22Rv1 (cell line): ENCODE measurements around the gene PTGR3.

ENCODE experiments used
- ZFX ChIP-seq: fragments of 450-650 bp; IDR thresholded peaks from 2 replicates; pipeline ENCODE4 v1.6.1; 2017; ENCODE audit warnings: antibody characterized with exemption, borderline replicate concordance
- TF ChIP-seq, protein P1 (sequence below): fragments of 450-650 bp; IDR thresholded peaks from 2 replicates; pipeline ENCODE4 v1.5.1; 2017; ENCODE audit warnings: mild to moderate bottlenecking

DNA sequence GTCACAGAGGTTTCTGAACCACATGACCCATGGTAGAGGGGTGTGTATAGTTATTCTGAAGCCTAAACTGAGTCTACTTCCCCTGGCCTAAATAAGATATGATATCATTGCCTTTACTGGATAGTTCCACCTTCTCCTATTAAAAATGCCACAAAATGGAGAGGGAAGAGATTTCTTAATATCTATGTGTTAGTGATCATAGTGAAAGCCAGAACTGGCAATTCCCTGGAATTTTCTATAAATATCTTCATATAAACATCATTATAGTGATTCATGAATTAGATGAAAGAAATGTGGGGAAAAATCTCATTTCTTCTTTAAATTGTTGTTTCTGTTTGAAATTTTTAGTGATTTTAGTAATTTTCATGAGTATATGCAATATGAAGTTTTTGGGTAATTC is 47.4 kb upstream of the PTGR3 start:
- TF ChIP-seq, protein P1, sequence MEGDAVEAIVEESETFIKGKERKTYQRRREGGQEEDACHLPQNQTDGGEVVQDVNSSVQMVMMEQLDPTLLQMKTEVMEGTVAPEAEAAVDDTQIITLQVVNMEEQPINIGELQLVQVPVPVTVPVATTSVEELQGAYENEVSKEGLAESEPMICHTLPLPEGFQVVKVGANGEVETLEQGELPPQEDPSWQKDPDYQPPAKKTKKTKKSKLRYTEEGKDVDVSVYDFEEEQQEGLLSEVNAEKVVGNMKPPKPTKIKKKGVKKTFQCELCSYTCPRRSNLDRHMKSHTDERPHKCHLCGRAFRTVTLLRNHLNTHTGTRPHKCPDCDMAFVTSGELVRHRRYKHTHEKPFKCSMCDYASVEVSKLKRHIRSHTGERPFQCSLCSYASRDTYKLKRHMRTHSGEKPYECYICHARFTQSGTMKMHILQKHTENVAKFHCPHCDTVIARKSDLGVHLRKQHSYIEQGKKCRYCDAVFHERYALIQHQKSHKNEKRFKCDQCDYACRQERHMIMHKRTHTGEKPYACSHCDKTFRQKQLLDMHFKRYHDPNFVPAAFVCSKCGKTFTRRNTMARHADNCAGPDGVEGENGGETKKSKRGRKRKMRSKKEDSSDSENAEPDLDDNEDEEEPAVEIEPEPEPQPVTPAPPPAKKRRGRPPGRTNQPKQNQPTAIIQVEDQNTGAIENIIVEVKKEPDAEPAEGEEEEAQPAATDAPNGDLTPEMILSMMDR, result no peak
- TF ChIP-seq ZFX, result no peak
